HG03159 (cell line): ENCODE results near the gene DPP4.

ENCODE experiments used
- ATAC-seq: cut with Tn5 transposase; IDR thresholded peaks from one replicate; pipeline ENCODE4 v1.9.1; 2021; ENCODE audit warnings: mild to moderate bottlenecking, moderate library complexity; ENCODE audit not compliant: unreplicated experiment

Gene DPP4

DNA sequence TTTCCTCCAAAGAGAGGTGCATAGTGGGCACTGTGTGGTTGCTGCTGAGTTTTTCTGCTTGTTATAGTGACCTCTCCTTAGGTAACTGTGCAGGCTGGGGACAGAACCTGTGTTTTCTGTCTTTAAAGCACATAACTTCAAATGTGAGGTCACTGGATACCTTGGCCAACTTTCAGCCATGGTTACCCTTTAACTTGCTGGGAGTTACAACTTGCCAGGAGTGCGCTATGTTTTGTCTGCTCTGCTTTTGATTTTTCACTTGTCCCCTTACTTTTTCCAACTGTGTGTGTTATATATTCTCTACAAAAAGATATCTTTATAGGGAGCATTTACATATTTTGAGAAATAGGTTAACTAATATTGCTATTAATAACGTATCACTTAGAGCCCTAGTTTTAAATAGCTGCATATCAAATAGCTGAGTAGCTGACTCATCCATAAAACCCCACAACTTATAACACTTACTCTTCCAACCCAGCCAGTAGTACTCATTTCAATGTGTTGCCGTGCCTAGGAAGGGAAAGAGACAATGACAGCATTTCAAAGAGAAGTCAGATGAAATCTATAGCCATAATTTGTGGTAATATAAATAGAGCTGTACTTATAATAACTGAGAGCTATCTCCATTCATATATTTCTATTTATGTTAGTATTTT, 51.6 kb downstream of the DPP4 start:
- no peak for ATAC-seq

DNA sequence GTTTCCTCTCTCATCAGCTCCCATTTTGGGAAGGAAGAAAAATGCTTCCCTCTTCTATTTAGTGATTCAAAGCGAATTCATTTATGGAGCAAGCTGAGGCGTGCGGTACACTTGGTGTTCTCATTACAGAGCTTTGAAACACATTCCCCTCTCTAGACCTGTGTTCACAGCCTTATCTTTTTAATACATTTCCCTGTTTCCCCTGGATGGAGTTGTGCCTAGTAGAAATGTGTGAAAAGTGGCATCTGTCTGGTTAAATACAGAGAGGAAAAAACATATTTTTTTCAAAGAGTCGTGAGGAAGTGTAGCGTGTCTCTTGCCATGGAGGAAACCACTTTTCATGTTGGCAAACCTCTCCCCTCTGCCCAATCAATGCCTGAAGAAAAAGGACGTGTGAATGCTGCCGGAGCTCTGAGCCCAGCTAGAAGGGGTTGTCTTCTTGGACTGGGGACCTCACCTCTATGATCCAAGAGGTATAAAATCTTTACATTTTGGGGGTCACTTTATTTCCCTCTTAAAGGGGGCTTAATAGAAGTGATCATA, 52.4 kb downstream of the DPP4 start:
- ATAC-seq = no peak

DNA sequence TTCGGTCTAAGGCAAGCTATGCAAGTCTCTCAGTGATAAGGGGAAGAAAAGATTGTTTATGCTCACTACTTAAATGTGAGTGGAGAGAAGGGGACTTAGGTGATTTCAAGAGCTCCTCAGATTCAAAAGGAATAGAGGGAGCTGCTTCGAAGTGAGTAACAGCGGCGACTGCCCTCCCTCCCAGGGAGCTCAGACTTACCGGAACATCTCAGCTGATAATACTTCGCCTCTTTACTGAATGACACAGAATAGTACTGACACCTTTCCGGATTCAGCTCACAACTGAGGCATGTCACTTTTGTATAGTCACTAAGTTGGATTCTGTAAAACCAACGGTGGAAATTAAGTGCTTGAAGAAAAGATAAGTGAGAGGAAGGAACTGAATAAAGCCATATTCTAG, 55.5 kb downstream of the DPP4 start:
- ATAC-seq = no peak

DNA sequence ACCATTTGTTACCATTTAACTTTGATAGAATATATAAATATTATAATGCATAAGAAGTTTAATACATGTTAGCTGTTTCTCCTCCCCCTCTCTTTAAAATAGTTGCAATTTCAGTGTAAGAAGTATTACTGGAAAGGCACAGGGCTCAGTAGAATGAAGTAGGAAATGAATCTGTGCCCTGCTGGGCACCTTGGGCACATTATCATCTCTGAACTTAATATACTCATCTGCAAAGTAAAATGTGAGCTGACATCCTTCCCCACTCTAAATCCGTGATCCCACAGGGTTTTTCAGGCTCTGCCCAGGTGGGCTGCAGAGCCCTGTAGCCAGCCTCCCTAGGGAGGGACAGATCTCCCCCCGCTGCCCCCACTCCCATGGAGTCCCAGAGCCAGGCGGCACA, 56.8 kb downstream of the DPP4 start:
- ATAC-seq = no peak

- ATAC-seq = no peak
Measured at GRCh38 chr2:162016080-162016479, 57.9 kb downstream of the DPP4 start.

- ATAC-seq = no peak
Measured at GRCh38 chr2:162014751-162015150, 59.3 kb downstream of the DPP4 start.

GRCh38 chr2:162013514-162014475, 60.2 kb downstream of the DPP4 start:
- no peak for ATAC-seq

DNA sequence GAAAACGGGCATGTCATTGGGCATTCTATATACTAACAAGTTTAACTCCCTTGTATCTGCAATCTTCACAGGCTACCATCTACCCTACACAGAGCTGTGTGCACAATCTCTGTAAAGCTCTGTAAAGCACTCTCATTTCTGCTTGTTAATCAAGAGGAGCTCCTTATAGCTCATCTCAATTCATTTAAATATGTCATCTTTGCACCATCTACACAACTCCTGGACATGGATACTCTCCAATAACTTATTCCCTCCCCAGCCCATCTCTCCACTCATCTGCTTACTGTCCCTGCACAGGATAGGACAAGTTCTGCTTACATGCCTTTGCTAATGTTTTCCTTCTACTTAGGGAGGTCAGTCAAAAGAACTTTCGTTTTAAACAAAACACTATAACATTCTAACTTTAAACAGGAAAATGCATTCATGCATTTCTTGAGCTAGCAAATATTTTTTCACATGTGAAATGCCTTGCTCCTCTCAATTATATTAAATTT, 61.4 kb downstream of the DPP4 start:
- ATAC-seq = no peak

- no peak for ATAC-seq
Measured at GRCh38 chr2:162011706-162012564, 62.1 kb downstream of the DPP4 start.

DNA sequence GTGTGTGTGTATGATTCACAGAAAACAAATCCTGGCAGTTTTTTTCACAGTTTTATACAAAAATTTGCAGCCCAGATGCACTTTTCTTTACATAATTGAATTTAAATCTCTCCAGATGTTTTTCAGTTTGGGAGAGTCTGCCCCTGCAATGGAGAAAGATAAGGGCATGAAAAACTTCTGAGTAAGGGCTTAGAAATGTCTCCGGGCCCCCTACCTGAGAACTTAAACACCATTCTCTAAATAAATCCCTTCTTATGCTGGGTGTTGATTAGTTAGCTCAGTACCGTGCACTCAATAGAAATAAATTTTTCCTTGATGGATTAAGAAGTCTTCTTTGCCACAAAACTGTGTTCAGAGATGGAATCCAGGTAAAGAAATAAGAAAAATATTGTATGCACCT, 64.5 kb downstream of the DPP4 start:
- ATAC-seq = no peak

- ATAC-seq = no peak
Measured at GRCh38 chr2:162007447-162008040, 66.5 kb downstream of the DPP4 start.

- ATAC-seq = no peak
Measured at GRCh38 chr2:162006337-162006736, 67.7 kb downstream of the DPP4 start.

GRCh38 chr2:162004031-162004430, 70.0 kb downstream of the DPP4 start:
- ATAC-seq = no peak

DNA sequence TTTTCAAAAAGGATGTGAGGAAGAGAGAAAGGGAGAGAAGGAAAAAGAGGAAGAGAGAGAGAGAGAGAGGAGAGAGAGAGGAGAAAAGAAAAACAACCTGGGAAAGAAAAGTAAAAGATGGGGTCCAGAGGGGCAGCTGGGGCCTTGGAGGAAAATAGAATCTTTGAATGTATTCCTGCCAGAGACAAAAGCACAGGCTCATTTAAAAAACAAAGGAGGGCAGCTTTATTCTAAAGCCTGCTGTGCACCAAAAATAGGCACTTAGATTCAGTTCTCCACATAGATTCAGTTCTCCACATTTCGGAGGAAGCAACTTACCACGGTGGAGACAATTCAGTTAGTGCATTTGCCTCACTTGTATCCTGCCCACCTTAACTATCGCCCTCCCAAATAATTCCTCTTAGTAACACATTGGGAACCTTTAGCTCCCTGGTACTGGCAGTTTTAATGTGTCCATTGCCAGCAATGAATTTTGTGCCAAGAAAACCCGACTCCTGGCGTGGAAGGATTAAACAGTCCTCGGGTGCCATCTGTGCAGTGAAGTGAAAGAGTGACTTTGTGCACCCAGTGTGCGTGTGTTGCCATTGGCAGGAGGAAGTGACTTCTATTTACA, 71.3 kb downstream of the DPP4 start:
- ATAC-seq = no peak

- no peak for ATAC-seq
Measured at GRCh38 chr2:162000431-162000830, 73.6 kb downstream of the DPP4 start.

DNA sequence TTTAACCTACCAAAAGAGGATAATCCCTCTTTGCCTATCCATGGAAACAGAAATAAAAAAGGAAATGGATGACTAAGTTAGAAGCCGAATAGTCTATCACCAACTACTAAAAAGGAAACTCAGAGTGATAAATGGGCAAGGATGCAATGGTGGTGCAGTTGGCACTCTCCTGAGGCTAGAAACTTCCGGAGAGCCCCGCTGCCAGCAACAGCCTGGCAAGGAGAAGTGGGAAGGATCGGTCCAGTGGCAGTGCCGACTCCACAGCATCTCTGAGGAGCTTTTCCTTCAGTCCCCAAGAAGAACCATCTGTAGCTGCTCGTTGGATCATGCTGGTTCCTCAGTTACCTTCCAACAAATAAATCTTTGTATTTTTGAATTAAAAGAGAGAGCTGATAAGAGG, 74.7 kb downstream of the DPP4 start:
- ATAC-seq = no peak

GRCh38 chr2:161998857-161999256, 75.2 kb downstream of the DPP4 start:
- no peak for ATAC-seq

DNA sequence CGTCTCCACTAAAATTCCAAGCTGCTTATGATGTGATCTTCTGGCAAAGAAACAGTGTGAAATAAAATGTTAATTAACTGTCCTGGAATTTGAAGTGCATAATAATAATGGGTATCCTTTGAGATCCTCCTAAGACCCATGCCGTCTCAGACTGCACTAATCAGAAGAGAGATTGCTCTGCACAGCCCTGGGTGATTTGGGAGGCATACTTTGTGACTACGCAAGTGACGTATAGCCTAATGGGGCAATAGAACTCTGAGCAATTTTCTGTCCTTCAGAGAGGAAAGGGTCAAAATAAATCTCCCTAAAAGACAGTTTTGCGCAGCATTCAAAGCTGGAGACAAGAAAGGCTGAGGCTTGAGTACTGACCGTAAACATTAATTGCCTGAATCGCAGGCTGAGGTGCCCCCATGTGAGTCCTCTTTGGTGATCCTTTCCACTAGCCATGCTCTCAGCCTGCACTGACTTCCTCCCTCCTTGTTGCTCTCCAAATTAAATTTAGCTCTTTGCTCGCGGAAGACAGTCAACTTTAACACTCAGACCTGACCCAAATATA, 76.0 kb downstream of the DPP4 start:
- ATAC-seq = no peak

DNA sequence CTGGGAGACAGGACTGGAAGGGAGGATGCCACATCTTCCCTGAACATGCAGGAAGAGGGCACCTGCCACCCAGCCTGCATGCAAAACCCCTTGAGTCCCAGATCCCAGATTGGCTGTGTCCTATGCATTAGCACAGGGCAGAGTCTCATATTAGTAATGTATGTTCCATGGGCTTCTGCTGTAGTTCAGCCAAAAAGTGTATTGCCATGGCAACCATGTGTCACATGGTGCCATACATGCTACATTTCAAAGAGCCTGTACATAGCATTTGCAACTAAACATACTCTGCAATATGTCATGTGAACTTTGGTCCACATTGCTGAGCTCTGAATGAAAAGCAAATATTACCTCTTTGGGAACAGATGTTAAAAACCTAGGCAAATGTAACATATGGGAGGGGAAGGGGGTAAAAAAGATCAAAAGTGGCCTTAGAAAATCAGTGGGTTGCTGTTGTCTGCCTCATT, 78.4 kb downstream of the DPP4 start:
- ATAC-seq = no peak
